Measurements from ENCODE around the gene CDON.

The CDON gene

DNA sequence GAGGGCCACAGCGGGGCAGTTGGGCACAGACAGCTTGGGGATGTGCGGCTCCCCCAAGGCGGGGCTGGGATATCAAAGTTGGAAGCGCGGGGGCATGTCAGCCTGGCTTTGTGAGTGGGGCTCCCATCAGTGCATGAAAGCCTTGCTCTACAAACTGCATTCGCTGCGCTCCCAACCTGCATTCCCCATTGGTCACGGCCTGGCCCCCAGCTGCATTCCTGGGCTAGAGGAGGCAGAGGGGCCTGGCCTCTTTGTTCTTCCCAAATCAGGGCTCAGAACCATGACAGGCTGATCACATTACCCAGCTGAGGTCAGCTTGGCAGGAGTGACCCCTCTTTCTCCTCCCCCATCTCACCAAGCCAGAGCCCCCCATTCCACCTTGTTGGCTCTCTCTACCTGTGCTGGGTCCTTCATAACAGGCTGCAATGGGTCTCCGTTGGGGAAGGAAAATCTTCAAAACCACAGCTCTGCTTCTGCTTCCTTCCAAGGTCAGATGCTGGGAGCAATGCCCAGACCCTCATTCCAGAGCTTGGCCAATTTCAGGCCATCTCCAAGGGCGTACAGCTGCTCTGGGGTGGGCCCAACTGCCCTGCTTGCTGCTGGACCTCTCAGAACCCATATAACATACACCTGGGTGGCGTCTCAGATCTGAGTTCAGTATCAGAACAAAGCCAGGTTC lies 38.7 kb upstream of the CDON start:
- H3K4me3 Mint-ChIP-seq = peak overlapping the region in 2 of 3 experiments; percentile 16 to 37
- no peaks in the 10 kb centered on the region for H3K9me3 Mint-ChIP-seq
- TF ChIP-seq, protein P1, sequence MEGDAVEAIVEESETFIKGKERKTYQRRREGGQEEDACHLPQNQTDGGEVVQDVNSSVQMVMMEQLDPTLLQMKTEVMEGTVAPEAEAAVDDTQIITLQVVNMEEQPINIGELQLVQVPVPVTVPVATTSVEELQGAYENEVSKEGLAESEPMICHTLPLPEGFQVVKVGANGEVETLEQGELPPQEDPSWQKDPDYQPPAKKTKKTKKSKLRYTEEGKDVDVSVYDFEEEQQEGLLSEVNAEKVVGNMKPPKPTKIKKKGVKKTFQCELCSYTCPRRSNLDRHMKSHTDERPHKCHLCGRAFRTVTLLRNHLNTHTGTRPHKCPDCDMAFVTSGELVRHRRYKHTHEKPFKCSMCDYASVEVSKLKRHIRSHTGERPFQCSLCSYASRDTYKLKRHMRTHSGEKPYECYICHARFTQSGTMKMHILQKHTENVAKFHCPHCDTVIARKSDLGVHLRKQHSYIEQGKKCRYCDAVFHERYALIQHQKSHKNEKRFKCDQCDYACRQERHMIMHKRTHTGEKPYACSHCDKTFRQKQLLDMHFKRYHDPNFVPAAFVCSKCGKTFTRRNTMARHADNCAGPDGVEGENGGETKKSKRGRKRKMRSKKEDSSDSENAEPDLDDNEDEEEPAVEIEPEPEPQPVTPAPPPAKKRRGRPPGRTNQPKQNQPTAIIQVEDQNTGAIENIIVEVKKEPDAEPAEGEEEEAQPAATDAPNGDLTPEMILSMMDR (IDR thresholded peaks at IDR 0.05; ENCODE audit: unreplicated experiment in 3 of 3) = no peak
- H3K36me3 Mint-ChIP-seq (ENCODE audit: low read depth) = no peaks in the 10 kb centered on the region
- no peaks in the 10 kb centered on the region for H3K27me3 Mint-ChIP-seq (ENCODE audit: low read depth)
- H3K27ac Mint-ChIP-seq = peak overlapping the region; percentile 88 to 92 (median 92)
- H3K4me1 Mint-ChIP-seq = peaks cover 82% of the 10 kb centered on the region

DNA sequence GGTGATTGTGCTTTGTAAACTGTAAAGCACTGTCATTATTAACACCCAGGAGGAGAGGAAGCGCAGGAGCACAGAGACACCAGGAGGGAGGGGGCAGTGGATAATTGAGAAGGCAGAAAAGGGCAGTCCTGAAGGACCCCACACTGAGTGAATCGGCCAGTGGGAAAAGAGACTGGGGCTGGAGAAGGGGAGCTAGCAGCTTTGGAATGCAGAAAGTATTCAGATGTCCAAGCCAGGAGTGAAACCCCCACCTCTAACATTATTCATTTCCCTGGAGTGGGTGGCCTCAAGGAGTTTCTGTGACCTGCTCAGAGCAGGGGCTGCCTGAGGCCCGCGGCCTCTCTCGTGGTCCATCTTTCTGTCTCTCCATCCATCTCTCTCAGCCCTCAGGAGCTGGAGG lies 38.0 kb upstream of the CDON start:
- Mint-ChIP-seq H3K27me3 (ENCODE audit: low read depth) (no peaks in the 10 kb centered on the region), H3K9me3 (no peaks in the 10 kb centered on the region), H3K4me3 (peak overlapping the region in 2 of 3 experiments; percentile 1 to 2), H3K27ac (peak overlapping the region; percentile 88 to 92 (median 92)), H3K4me1 (peaks cover 78% of the 10 kb centered on the region), H3K36me3 (ENCODE audit: low read depth) (no peaks in the 10 kb centered on the region)
- TF ChIP-seq, protein P1 (IDR thresholded peaks at IDR 0.05; ENCODE audit: unreplicated experiment in 3 of 3) = no peak

DNA sequence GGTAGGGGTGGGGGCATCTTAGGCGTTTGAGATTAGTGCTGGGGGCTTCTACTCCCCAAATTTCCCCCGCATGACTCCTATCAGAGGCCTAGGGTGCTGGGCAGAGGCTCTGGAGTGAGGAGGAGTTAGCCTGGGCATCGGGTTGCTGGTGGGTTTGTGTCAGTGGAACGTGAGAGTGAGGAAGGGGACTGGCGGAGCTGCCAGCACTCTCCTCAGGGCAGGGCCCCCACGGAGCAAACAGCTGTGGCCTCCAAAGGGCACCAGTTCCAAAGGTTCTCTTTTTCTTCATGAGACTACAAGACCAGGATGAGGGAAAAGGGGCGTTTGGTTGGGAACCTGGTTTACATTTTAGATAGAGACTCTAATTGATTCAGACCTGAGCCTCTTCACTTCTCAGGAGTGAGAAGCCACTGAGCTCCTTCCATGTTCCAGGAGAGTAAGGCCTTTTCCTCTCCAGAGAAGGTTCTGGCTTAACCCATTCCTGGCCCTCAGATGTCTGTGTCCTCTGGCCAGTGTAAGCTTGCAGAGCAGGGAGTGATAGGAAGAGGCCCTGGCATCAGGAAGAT lies 35.6 kb upstream of the CDON start:
- TF ChIP-seq, protein P1 (IDR thresholded peaks at IDR 0.05; ENCODE audit: unreplicated experiment in 3 of 3) = no peak
- Mint-ChIP-seq H3K9me3 (no peaks in the 10 kb centered on the region), H3K4me1 (peaks cover 62% of the 10 kb centered on the region), H3K27me3 (ENCODE audit: low read depth) (peaks cover 3% of the 10 kb centered on the region), H3K36me3 (ENCODE audit: low read depth) (no peaks in the 10 kb centered on the region), H3K4me3 (no peak overlapping the region), H3K27ac (peak overlapping the region; percentile 51 to 85 (median 75))

DNA sequence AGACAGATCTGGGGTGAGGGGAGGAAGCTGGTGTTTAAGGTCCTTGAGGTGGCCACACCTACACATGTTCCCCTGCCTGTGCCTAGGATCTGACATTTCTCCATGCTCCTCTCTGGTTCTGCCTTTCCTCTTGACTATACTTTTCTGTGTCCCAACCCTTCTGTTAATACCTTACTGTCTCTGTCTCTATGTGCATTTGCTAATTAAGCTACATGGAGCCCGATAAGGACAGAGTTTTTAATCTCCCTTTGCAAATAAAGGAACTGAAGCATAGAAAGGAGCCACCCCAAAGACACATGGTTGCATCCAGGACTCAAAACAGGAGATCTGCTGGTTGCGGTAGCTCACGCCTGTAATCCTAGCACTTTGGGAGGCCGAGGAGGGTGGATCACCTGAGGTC lies 33.1 kb upstream of the CDON start:
- H3K27ac Mint-ChIP-seq = peak overlapping the region in 2 of 3 experiments; percentile 48 to 55
- H3K27me3 Mint-ChIP-seq (ENCODE audit: low read depth) = peaks cover 3% of the 10 kb centered on the region
- H3K4me3 Mint-ChIP-seq = no peak overlapping the region
- no peaks in the 10 kb centered on the region for H3K36me3 Mint-ChIP-seq (ENCODE audit: low read depth)
- TF ChIP-seq, protein P1 (IDR thresholded peaks at IDR 0.05; ENCODE audit: unreplicated experiment in 3 of 3) = no peak
- H3K4me1 Mint-ChIP-seq = peaks cover 45% of the 10 kb centered on the region
- H3K9me3 Mint-ChIP-seq = peaks cover 2% of the 10 kb centered on the region

DNA sequence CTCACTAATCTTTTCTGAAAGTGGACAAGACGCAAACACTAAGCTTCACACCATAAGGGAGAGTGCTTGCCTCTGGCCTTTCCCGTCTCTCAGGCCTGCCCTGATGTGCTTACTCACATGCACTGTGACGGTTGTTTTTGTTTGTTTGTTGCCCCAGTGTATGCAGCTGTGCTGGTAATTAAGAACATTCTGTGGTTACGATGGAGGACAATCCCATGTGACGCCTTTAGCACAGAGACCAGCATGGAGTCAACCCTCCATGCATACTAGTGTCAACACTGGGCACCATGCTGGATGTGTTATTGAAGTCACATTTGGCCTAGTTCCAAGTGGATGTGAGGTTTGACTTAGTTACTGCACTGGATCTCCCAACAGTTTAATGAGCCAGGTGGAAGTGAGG lies 27.8 kb upstream of the CDON start:
- Mint-ChIP-seq H3K9me3 (peaks cover 2% of the 10 kb centered on the region), H3K27me3 (ENCODE audit: low read depth) (peaks cover 11% of the 10 kb centered on the region), H3K27ac (no peak overlapping the region), H3K36me3 (ENCODE audit: low read depth) (no peaks in the 10 kb centered on the region), H3K4me3 (no peak overlapping the region), H3K4me1 (peaks cover 19% of the 10 kb centered on the region)
- TF ChIP-seq, protein P1 (IDR thresholded peaks at IDR 0.05; ENCODE audit: unreplicated experiment in 3 of 3) = no peak

DNA sequence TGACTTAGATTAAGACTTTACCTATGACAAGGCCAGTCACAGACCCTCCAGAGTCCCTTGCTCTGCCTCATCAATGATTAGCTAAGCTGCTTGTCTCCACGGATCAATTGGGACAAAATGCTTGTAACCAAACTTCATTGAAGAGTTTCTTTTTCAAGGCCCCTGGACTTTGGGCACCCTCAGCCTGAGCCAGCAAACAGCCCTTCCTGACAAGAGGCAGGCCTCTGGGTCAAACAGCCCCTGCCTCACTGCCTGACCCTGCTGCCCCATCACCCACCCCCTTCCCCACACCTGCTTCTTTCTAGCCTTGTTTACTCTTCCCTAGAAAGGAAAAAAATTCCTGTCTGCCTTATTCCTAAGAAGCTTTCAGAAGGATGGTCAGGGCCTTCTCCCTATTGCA lies 26.3 kb upstream of the CDON start:
- H3K4me1 Mint-ChIP-seq = peaks cover 23% of the 10 kb centered on the region
- peaks cover 2% of the 10 kb centered on the region for H3K9me3 Mint-ChIP-seq
- H3K27ac Mint-ChIP-seq = peak overlapping the region in 1 of 3 experiments; percentile 66
- H3K27me3 Mint-ChIP-seq (ENCODE audit: low read depth) = peaks cover 11% of the 10 kb centered on the region
- TF ChIP-seq, protein P1 (IDR thresholded peaks at IDR 0.05; ENCODE audit: unreplicated experiment in 3 of 3) = no peak
- no peak overlapping the region for H3K4me3 Mint-ChIP-seq
- H3K36me3 Mint-ChIP-seq (ENCODE audit: low read depth) = no peaks in the 10 kb centered on the region

All from nephron (organoid).